ENCODE measurements around the gene RCCD1. TPM values are rescaled to one million over a fixed set of nuclear protein-coding genes. Genes with fewer than 3 reads are reported as not detected.

The RCCD1 gene
- total RNA-seq, 1 experiment from 2014 or later, result 22.8 TPM

DNA sequence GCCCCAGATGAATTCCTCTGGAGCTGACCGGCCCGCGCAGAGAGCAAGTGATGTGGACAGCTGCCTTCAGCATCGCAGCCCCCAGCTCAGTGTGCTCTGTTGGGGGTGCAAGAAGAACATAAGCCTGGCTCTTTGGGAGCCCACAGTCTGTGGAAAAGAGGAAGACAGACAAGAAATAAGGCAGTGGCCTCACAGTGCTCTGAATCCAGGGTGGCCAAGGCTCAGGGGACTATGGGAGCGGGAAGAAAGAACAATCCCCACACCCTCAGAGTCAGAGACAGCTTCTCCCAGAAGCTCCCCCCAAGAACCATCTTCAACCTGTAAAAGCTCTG lies 22.1 kb upstream of the RCCD1 start:
- Histone ChIP-seq H3K79me1 (ENCODE audit: insufficient read depth, low read depth, low read length, poor library complexity, severe bottlenecking) (no peaks in the 10 kb centered on the region), H3K23ac (ENCODE audit: insufficient read length, low read depth, low read length) (no peak overlapping the region), H4K5ac (ENCODE audit: insufficient read length, low read depth, low read length) (no peak overlapping the region), H3K27ac (ENCODE audit: insufficient read length, low read depth, low read length) (no peak overlapping the region), H4K20me1 (ENCODE audit: control insufficient read depth, insufficient read depth, insufficient read length) (no peaks in the 10 kb centered on the region), H4K8ac (replicated peaks; ENCODE audit: insufficient read length, low read depth, low read length) (no peak overlapping the region), H2BK12ac (ENCODE audit: insufficient read length, low read depth, low read length) (no peak overlapping the region), H3K23me2 (ENCODE audit: insufficient read length, low read depth, low read length, poor library complexity, severe bottlenecking) (peaks cover 14% of the 10 kb centered on the region), H4K91ac (ENCODE audit: insufficient read length, low read depth, low read length) (no peak overlapping the region), H3K27me3 (ENCODE audit: insufficient read depth, low read length) (no peaks in the 10 kb centered on the region), H3K14ac (ENCODE audit: insufficient read depth, low read length) (no peak overlapping the region), H2BK20ac (ENCODE audit: low read depth, low read length, poor library complexity, severe bottlenecking) (no peak overlapping the region), H3T11ph (ENCODE audit: low read length) (no peak overlapping the region), H3K18ac (ENCODE audit: insufficient read length, low read depth, low read length) (no peak overlapping the region), H3K4me2 (ENCODE audit: insufficient read depth, insufficient read length, low read length) (no peak overlapping the region), H3K79me2 (ENCODE audit: insufficient read depth, low read length) (no peaks in the 10 kb centered on the region; the same call in 1 of the 2 replicates), H3K4me1 (ENCODE audit: insufficient read depth, low read length) (no peaks in the 10 kb centered on the region), H2BK5ac (ENCODE audit: insufficient read length, low read length) (no peak overlapping the region), H3K4ac (ENCODE audit: low read depth, low read length) (no peak overlapping the region), H2AK5ac (ENCODE audit: insufficient read length, low read length) (no peak overlapping the region), H3K56ac (ENCODE audit: insufficient read length, low read depth, low read length) (no peak overlapping the region), H3K9me3 (ENCODE audit: control insufficient read depth, low read depth, low read length) (no peaks in the 10 kb centered on the region), H2BK120ac (ENCODE audit: low read depth, low read length, poor library complexity, severe bottlenecking) (no peak overlapping the region), H2AFZ (ENCODE audit: low read length) (no peak overlapping the region), H3K9ac (ENCODE audit: extremely low read depth, insufficient read length, low read length) (no peak overlapping the region), H2BK15ac (ENCODE audit: low read depth, low read length) (no peak overlapping the region)
- Mint-ChIP-seq H3K36me3 (ENCODE audit: insufficient read depth in 1 of 3, low read depth in 3 of 3) (peaks cover 4 to 12% (median 7%) of the 10 kb centered on the region in 3 experiments; a peak in 6 of 7 replicates), H3K27me3 (ENCODE audit: low read depth) (peaks cover 11% of the 10 kb centered on the region), H3K9me3 (no peaks in the 10 kb centered on the region; a peak in 2 of 5 replicates), H3K4me1 (peaks cover 21 to 26% of the 10 kb centered on the region in 2 experiments), H3K27ac (no peak overlapping the region), H3K4me3 (peak overlapping the region; percentile 90 to 94)
- no peak; the same call in 2 of the 3 replicates for TF ChIP-seq CTCF (conservative IDR thresholded peaks at IDR 0.05)
- DNase-seq, result no peak
- no CpG with 5 or more reads among the region's 5 CpGs for WGBS (ENCODE audit: extremely low coverage, insufficient read length, low lambda C conversion rate)

All from H9 (cell line).